ENCODE measurements around the gene TRAF4. TPM values are rescaled to one million over a fixed set of nuclear protein-coding genes. Genes with fewer than 3 reads are reported as not detected.
A peak's percentile ranks its signal among the peaks of the same experiment; 100 is the strongest.
"Not testable (repeated sequence)": the region's sequence is repeated elsewhere in the genome, so short reads cannot be mapped to it uniquely, and the experiment has no call there.

Gene TRAF4
- total RNA-seq, 2 experiments from 2014 or later: 96.5 to 117 TPM

DNA sequence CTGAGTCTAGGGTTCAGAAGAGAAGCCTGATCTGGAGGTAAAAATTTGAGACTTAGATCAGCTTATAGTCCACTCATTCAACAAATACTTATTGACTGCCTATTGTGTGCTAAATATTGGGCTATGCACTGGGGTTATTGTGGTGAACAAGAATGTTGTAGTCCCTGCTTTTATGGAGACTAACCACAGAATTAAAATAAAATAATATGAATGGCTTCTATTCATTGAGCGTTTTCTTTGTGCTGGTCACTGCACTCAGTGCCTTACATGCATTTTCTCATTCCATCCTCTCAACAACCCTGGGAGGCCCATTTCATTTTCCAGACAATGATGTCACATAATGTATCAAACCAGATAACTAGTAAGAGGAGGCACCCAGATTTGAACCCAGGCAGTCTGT is 10.5 kb upstream of the TRAF4 start:
- no peak overlapping the region for H3K4me3 Mint-ChIP-seq
- H3K27me3 Mint-ChIP-seq: no peaks in the 10 kb centered on the region
- CTCF ChIA-PET: interaction anchor here (0.6 kb wide), 1 partner anchor 18 kb away, joined by 3 read pairs; no protein-coding TSS in a partner anchor
- H3K4me1 Mint-ChIP-seq: peaks cover 19% of the 10 kb centered on the region
- DNase-seq (no peak), ATAC-seq (no peak)
- POLR2A ChIA-PET: no interaction called here
- no peaks in the 10 kb centered on the region for H3K9me3 Mint-ChIP-seq (ENCODE audit: low read depth)
- intact Hi-C loops (cut with DNase I, micrococcal nuclease): no loop called here
- no peak overlapping the region for H3K27ac Mint-ChIP-seq
- no peaks in the 10 kb centered on the region for H3K36me3 Mint-ChIP-seq (ENCODE audit: low read depth)

DNA sequence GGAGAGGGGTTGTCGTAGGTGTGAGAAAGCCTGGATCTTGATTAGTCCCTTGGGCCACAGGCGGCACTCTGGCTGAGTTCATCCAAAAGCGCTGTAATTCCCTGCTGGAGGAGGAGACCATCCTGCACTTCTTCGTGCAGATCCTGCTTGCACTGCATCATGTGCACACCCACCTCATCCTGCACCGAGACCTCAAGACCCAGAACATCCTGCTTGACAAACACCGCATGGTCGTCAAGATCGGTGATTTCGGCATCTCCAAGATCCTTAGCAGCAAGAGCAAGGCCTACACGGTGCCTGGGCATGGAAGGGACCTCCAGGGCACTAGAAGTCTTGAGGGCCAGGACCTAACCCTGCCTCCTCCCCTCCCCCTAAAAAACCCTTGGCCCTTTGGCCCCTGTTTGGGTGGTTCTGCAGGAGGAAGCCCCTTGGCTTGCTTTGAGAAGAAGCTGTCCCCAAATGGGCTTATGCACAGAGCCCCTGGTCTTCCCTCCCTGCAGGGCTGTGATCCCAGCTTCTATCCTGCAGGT is 9.0 kb upstream of the TRAF4 start:
- intact Hi-C loops (cut with DNase I, micrococcal nuclease): no loop called here
- ATAC-seq: no peak
- Mint-ChIP-seq H3K27ac (no peak overlapping the region), H3K4me3 (no peak overlapping the region), H3K27me3 (no peaks in the 10 kb centered on the region), H3K4me1 (peaks cover 23% of the 10 kb centered on the region), H3K36me3 (ENCODE audit: low read depth) (peaks cover 9% of the 10 kb centered on the region), H3K9me3 (ENCODE audit: low read depth) (peaks cover 2% of the 10 kb centered on the region)
- ChIA-PET CTCF (interaction anchor here (1.2 to 1.5 kb wide), 4 partner anchors 8 to 29 kb away, joined by 4 to 10 read pairs (median 5); partner anchors contain the start of gene TLCD1), POLR2A (no interaction called here)
- no peak for DNase-seq

DNA sequence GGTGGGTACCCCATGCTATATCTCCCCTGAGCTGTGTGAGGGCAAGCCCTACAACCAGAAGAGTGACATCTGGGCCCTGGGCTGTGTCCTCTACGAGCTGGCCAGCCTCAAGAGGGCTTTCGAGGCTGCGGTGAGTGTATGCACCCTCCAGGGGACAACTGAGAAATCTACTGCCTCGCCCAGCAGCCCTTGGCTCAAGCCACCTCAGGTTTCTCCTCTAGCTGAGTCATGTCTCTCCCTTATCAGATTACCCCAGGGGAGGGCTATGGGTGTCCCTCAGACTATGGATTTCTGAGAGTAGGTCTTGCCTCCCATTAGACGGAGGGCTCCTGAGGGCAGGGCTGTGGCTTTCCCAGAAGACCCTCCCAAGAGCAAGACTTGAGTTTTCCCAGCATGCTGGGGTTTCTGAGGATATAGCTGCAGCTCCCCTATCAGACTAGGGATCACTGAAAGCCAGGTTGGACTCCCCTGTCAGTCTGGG is 8.5 kb upstream of the TRAF4 start:
- DNase-seq: no peak
- H3K4me3 Mint-ChIP-seq: no peak overlapping the region
- no peak for ATAC-seq
- H3K27ac Mint-ChIP-seq: no peak overlapping the region
- ChIA-PET POLR2A (no interaction called here), CTCF (interaction anchor here (1.2 to 1.5 kb wide), 4 partner anchors 9 to 29 kb away, joined by 4 to 10 read pairs (median 5); partner anchors contain the start of gene TLCD1)
- no peaks in the 10 kb centered on the region for H3K27me3 Mint-ChIP-seq
- intact Hi-C loops (cut with DNase I, micrococcal nuclease): no loop called here
- H3K36me3 Mint-ChIP-seq (ENCODE audit: low read depth): peaks cover 9% of the 10 kb centered on the region
- peaks cover 2% of the 10 kb centered on the region for H3K9me3 Mint-ChIP-seq (ENCODE audit: low read depth)
- peaks cover 21% of the 10 kb centered on the region for H3K4me1 Mint-ChIP-seq

DNA sequence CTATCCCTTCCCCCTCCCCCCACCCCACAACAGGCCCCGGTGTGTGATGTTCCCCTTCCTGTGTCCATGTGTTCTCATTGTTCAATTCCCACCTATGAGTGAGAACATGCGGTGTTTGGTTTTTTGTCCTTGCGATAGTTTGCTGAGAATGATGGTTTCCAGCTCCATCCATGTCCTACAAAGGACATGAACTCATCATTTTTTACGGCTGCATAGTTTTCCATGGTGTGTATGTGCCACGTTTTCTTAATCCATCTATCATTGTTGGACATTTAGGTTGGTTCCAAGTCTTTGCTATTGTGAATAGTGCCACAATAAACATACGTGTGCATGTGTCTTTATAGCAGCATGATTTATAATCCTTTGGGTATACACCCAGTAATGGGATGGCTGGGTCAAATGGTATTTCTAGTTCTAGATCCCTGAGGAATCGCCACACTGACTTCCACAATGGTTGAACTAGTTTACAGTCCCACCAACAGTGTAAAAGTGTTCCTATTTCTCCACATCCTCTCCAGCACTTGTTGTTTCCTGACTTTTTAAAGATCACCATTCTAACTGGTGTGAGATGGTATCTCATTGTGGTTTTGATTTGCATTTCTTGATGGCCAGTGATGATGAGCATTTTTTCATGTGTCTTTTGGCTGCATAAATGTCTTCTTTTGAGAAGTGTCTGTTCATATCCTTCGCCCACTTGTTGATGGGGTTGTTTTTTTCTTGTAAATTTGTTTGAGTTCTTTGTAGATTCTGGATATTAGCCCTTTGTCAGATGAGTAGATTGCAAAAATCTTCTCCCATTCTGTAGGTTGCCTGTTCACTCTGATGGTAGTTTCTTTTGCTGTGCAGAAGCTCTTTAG is 7.7 kb upstream of the TRAF4 start:
- H3K4me3 Mint-ChIP-seq; H3K9me3 Mint-ChIP-seq (ENCODE audit: low read depth); intact Hi-C loops (cut with DNase I, micrococcal nuclease); ATAC-seq; DNase-seq; POLR2A ChIA-PET; H3K36me3 Mint-ChIP-seq (ENCODE audit: low read depth); H3K27me3 Mint-ChIP-seq; H3K27ac Mint-ChIP-seq: not testable (repeated sequence)
- CTCF ChIA-PET: interaction anchor here (1.2 to 1.5 kb wide), 4 partner anchors 9 to 28 kb away, joined by 4 to 10 read pairs (median 5); partner anchors contain the start of gene TLCD1
- peaks cover 22% of the 10 kb centered on the region for H3K4me1 Mint-ChIP-seq

DNA sequence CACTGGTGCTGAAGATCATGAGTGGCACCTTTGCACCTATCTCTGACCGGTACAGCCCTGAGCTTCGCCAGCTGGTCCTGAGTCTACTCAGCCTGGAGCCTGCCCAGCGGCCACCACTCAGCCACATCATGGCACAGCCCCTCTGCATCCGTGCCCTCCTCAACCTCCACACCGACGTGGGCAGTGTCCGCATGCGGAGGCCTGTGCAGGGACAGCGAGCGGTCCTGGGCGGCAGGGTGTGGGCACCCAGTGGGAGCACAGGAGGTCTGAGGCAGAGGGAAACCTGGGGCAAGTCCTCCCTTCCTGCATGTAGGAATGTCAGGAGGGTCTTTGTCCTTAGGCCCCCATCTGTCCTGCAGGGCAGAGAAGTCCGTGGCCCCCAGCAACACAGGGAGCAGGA is 6.5 kb upstream of the TRAF4 start:
- POLR2A ChIA-PET: interaction anchor here (0.6 kb wide), 1 partner anchor 26 kb away, joined by 3 read pairs; no protein-coding TSS in a partner anchor
- peaks cover 2% of the 10 kb centered on the region for H3K9me3 Mint-ChIP-seq (ENCODE audit: low read depth)
- H3K4me3 Mint-ChIP-seq: no peak overlapping the region
- intact Hi-C loops (cut with DNase I, micrococcal nuclease): no loop called here
- DNase-seq: no peak
- H3K27me3 Mint-ChIP-seq: no peaks in the 10 kb centered on the region
- H3K27ac Mint-ChIP-seq: no peak overlapping the region
- H3K4me1 Mint-ChIP-seq: peaks cover 26% of the 10 kb centered on the region
- peaks cover 9% of the 10 kb centered on the region for H3K36me3 Mint-ChIP-seq (ENCODE audit: low read depth)
- CTCF ChIA-PET: interaction anchor here (1.3 kb wide), 1 partner anchor 10 kb away, joined by 4 read pairs; no protein-coding TSS in a partner anchor
- ATAC-seq: no peak

DNA sequence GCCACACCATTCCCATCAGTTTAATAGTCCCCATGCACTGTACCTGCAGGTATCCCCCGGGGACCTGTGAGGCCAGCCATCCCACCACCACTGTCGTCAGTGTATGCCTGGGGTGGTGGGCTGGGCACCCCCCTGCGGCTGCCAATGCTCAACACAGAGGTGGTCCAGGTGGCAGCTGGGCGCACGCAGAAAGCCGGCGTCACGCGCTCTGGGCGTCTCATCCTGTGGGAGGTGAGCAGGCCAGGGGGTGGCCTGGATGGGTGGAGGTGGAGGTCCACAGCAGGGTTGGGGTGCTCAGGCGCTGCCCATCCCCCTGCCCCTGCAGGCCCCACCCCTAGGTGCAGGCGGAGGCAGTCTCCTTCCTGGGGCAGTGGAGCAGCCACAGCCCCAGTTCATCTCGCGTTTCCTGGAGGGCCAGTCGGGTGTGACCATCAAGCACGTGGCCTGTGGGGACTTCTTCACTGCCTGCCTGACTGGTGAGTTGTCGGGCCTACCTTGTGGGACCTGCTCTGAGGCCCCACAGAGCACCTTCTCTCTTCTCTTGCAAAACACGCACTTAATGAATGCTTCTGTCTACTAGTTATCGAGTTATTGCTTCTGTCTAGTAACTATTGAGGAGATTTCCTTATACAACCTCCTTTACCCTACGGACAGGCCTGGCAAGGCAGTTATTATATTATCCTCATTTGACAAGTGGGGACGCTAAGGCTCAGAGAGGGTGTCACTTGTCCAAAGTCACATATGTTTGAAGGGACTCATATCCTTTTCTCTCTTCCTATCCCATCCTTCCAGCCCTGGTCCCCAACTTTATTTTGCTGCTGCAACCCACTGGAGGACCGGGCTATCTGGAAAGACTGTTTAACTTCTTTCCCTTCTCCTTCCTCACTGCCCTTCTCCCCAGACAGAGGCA is 5.8 kb upstream of the TRAF4 start:
- no peak for ATAC-seq
- intact Hi-C loops (cut with DNase I, micrococcal nuclease): no loop called here
- peak overlapping the region; percentile 2 for H3K4me3 Mint-ChIP-seq
- ChIA-PET POLR2A (no interaction called here), CTCF (interaction anchor here (0.7 to 1.3 kb wide), 2 partner anchors 11 to 92 kb away, joined by 3 to 4 read pairs; no protein-coding TSS in a partner anchor)
- H3K36me3 Mint-ChIP-seq (ENCODE audit: low read depth): peaks cover 9% of the 10 kb centered on the region
- H3K27ac Mint-ChIP-seq: peak overlapping the region; percentile 85
- DNase-seq: no peak
- peaks cover 2% of the 10 kb centered on the region for H3K9me3 Mint-ChIP-seq (ENCODE audit: low read depth)
- H3K27me3 Mint-ChIP-seq: no peaks in the 10 kb centered on the region
- peaks cover 27% of the 10 kb centered on the region for H3K4me1 Mint-ChIP-seq

DNA sequence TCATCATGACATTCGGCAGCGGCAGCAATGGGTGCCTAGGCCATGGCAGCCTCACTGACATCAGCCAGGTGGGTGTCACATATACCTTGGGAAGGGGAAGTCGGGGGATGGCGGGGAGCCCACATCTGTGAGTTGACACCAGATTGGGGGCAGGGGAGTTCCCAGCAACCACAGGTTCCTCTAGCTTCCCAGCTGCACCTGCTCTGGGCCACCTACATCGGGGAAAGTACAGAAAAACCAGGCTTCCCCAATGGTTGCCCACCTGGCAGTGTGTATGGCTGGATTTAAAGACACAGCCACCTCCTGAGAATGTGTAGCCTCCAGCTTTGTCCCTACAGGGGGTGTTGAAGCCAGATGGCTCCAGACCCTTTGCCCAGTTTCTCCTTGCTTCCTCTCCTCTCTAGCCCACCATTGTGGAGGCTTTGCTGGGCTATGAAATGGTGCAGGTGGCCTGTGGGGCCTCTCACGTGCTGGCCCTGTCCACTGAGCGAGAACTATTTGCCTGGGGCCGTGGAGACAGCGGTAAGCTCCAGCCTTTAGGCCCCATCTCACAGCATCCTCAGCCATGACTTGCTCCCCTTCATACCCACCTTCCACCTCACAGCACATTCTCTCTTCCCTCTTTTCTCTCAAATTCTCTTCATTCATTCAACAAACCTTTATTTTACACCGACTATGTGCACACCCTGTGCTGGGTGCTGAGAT is 5.0 kb upstream of the TRAF4 start:
- H3K9me3 Mint-ChIP-seq (ENCODE audit: low read depth): peaks cover 2% of the 10 kb centered on the region
- POLR2A ChIA-PET: interaction anchor here (0.8 kb wide), 1 partner anchor 10 kb away, joined by 4 read pairs; the partner anchor contains the start of gene NEK8
- no peaks in the 10 kb centered on the region for H3K27me3 Mint-ChIP-seq
- peaks cover 28% of the 10 kb centered on the region for H3K4me1 Mint-ChIP-seq
- peak overlapping the region; percentile 10 for H3K4me3 Mint-ChIP-seq
- CTCF ChIA-PET: interaction anchor here (0.7 to 1.0 kb wide), 2 partner anchors 11 to 92 kb away, joined by 3 read pairs; no protein-coding TSS in a partner anchor
- intact Hi-C loops (cut with DNase I, micrococcal nuclease): no loop called here
- H3K27ac Mint-ChIP-seq: peak overlapping the region; percentile 85
- peaks cover 9% of the 10 kb centered on the region for H3K36me3 Mint-ChIP-seq (ENCODE audit: low read depth)
- ATAC-seq: peak; percentile 51
- peak; percentile 68 for DNase-seq

DNA sequence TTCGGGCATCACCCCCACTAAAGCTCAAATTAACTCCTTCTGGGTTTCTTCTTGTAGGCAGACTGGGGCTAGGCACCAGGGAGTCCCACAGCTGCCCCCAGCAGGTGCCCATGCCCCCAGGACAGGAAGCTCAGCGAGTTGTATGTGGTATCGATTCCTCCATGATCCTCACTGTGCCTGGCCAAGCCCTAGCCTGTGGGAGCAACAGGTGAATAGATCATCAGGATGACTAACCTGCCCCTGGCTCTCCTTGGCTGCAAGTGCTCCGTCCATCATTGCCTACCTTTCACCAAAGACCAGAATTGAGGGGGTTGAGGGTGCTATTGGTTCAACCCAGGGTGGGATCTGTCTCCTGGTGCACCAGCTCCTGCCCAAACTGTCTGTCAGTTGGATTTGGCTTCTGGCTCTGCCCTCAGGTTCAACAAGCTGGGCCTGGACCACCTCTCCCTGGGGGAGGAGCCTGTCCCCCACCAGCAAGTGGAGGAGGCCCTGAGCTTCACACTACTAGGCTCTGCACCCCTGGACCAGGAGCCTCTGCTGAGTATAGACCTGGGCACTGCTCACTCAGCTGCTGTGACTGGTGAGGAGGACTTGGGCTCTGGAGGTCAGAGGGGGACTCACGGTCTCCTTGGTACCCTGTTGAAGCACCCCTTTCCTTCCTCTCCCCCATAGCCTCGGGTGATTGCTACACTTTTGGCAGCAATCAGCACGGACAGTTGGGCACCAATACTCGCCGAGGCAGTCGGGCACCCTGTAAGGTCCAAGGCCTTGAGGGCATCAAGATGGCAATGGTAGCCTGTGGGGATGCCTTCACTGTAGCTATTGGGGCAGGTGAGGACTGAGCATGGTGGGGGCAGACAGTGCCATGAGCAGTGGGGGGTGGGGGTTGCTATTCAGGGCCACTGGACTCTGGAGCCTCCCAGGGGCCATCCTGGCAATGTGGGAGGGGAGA is 3.1 kb upstream of the TRAF4 start:
- Mint-ChIP-seq H3K4me1 (peaks cover 28% of the 10 kb centered on the region), H3K27ac (no peak overlapping the region), H3K4me3 (no peak overlapping the region), H3K9me3 (ENCODE audit: low read depth) (peaks cover 2% of the 10 kb centered on the region), H3K36me3 (ENCODE audit: low read depth) (peaks cover 22% of the 10 kb centered on the region), H3K27me3 (no peaks in the 10 kb centered on the region)
- CTCF ChIA-PET: interaction anchor here (0.8 to 1.1 kb wide), 4 partner anchors 9 to 69 kb away, joined by 3 to 5 read pairs (median 3); no protein-coding TSS in a partner anchor
- intact Hi-C loops (cut with DNase I, micrococcal nuclease): loop anchor here (5.0 kb wide), 2 partner anchors 212 to 827 kb away; partner anchors contain the start of genes PHF12 (in 2 of the 2), ABHD15 (in 1 of the 2) and TP53I13 (in 1 of the 2)
- ATAC-seq (no peak), DNase-seq (no peak)
- POLR2A ChIA-PET: interaction anchor here (0.7 to 1.5 kb wide), 3 partner anchors 12 to 141 kb away, joined by 3 to 5 read pairs (median 4); partner anchors contain the start of gene NEK8
